B cell (primary cell): ENCODE measurements around the gene RPUSD3. TPM values are rescaled to one million over a fixed set of nuclear protein-coding genes. Genes with fewer than 3 reads are reported as not detected.
"Not testable (repeated sequence)": the region's sequence is repeated elsewhere in the genome, so short reads cannot be mapped to it uniquely, and the experiment has no call there.

ENCODE experiments used
- ATAC-seq: fragments of 200-7000 bp; cut with Tn5 transposase; one replicate; pipeline ENCODE4 v1.10.0; 2021; ENCODE audit warnings: low read depth, mild to moderate bottlenecking, moderate number of reproducible peaks, moderate library complexity
- CTCF ChIA-PET: fragments of 350-600 bp; sonication (Branson Sonifier 250); formaldehyde crosslinking; loops from one replicate; lab custom pipeline; 2021; ENCODE audit warnings: antibody characterized with exemption, inconsistent platforms; lab: Charles Lee
- POLR2A ChIA-PET: fragments of 350-600 bp; sonication (Branson Sonifier 250); formaldehyde crosslinking; loops from one replicate; lab custom pipeline; 2021; ENCODE audit warnings: antibody characterized with exemption; lab: Charles Lee
- DNase-seq: peaks from one replicate; pipeline ENCODE4 v3.0.0; 2013
- H2AFZ ChIP-seq: 2 replicates; pipeline ENCODE4 v1.6.1; 2012; ENCODE audit warnings: mild to moderate bottlenecking, low read depth, low read length; ENCODE audit not compliant: insufficient read depth, poor library complexity, severe bottlenecking
- H3K27ac ChIP-seq, 2 donors: 1 replicate in 1 of 2; 2 replicates in 1 of 2; pipeline ENCODE4 v1.5.1; 2012 to 2013; ENCODE audit warnings: low read length in 2 of 2, mild to moderate bottlenecking in 2 of 2, moderate library complexity in 1 of 2
- H3K27me3 ChIP-seq, 4 experiments: fragments of 200-600 bp in 1 of 4; sonication (generic) in 1 of 4; replicated peaks in 1 of 4; 1 replicate in 2 of 4; 2 replicates in 2 of 4; pipeline versions ENCODE4 v1.6.1 to v1.7.0; 2013 to 2016; ENCODE audit warnings: low read length in 3 of 4, mild to moderate bottlenecking in 2 of 4, mixed read lengths in 1 of 4, moderate library complexity in 1 of 4; ENCODE audit not compliant: insufficient read depth in 4 of 4, control insufficient read depth in 3 of 4; ENCODE audit errors: control extremely low read depth in 1 of 4
- H3K36me3 ChIP-seq, 2 experiments: replicated peaks in 1 of 2; 1 replicate in 1 of 2; 2 replicates in 1 of 2; pipeline versions ENCODE4 v1.6.1 to v1.7.1; 2013; ENCODE audit warnings: low read length in 1 of 2; ENCODE audit not compliant: insufficient read depth in 2 of 2, control insufficient read depth in 1 of 2; ENCODE audit errors: control extremely low read depth in 1 of 2, extremely low read depth in 1 of 2
- H3K4me1 ChIP-seq, 2 donors: fragments of 200-600 bp in 1 of 2; sonication (generic) in 1 of 2; 1 replicate in 1 of 2; 2 replicates in 1 of 2; pipeline versions ENCODE4 v1.5.1 to v1.6.1; 2013 to 2017; ENCODE audit warnings: low read length in 2 of 2; ENCODE audit not compliant: control insufficient read depth in 2 of 2, insufficient read depth in 2 of 2
- H3K4me2 ChIP-seq: replicated peaks from 2 replicates; pipeline ENCODE3; 2012; ENCODE audit warnings: mild to moderate bottlenecking, low read depth, low read length; ENCODE audit not compliant: poor library complexity, severe bottlenecking
- H3K4me3 ChIP-seq, 5 experiments: fragments of 200-600 bp in 1 of 5; sonication (generic) in 1 of 5; 1 replicate in 3 of 5; 2 replicates in 2 of 5; pipeline versions ENCODE4 v1.5.1 to v1.7.0; 2011 to 2016; ENCODE audit warnings: low read length in 4 of 5, mild to moderate bottlenecking in 4 of 5, low read depth in 2 of 5, control low read depth in 1 of 5, moderate library complexity in 1 of 5; ENCODE audit not compliant: insufficient read depth in 1 of 5; ENCODE audit errors: control extremely low read depth in 1 of 5, extremely low read depth in 1 of 5
- H3K79me2 ChIP-seq: fragments of 200-600 bp; sonication (generic); one replicate; pipeline ENCODE4 v1.6.0; 2016; ENCODE audit warnings: low read length; ENCODE audit not compliant: control insufficient read depth, insufficient read depth
- H3K9ac ChIP-seq: fragments of 200-600 bp; sonication (generic); 2 replicates; pipeline ENCODE4 v1.6.1; 2017; ENCODE audit warnings: mild to moderate bottlenecking, low read length, moderate library complexity
- H3K9me3 ChIP-seq, 3 donors: one replicate each; pipeline versions ENCODE4 v1.6.1 to v1.7.1; 2013; ENCODE audit warnings: low read length in 2 of 3; ENCODE audit not compliant: control insufficient read depth in 2 of 3, insufficient read depth in 1 of 3; ENCODE audit errors: control extremely low read depth in 1 of 3
- H4K20me1 ChIP-seq: 2 replicates; pipeline ENCODE4 v1.6.0; 2012; ENCODE audit warnings: mild to moderate bottlenecking, low read length; ENCODE audit not compliant: insufficient read depth, control insufficient read depth, poor library complexity, severe bottlenecking
- H3K27ac Mint-ChIP-seq: one replicate; pipeline ENCODE4 v1.8.0; 2021; ENCODE audit warnings: mixed read lengths
- H3K27me3 Mint-ChIP-seq: one replicate; pipeline ENCODE4 v1.8.0; 2021; ENCODE audit warnings: mixed read lengths
- H3K4me1 Mint-ChIP-seq: one replicate; pipeline ENCODE4 v1.8.0; 2021; ENCODE audit warnings: mixed read lengths
- H3K4me3 Mint-ChIP-seq: one replicate; pipeline ENCODE4 v1.8.0; 2021; ENCODE audit warnings: mixed read lengths
- H3K9me3 Mint-ChIP-seq: one replicate; pipeline ENCODE4 v1.8.0; 2022; ENCODE audit warnings: mixed read lengths; ENCODE audit not compliant: insufficient read depth
- CTCF ChIP-seq: fragments of 200-600 bp; IDR thresholded peaks from one replicate; pipeline ENCODE4 v1.8.0; 2022; ENCODE audit warnings: antibody characterized with exemption, mild to moderate bottlenecking
- EZH2 ChIP-seq: IDR thresholded peaks from 2 replicates; pipeline ENCODE4 v1.6.1; 2012; ENCODE audit warnings: borderline replicate concordance, low read depth, mild to moderate bottlenecking, moderate library complexity, low read length; ENCODE audit not compliant: insufficient read depth, poor library complexity, severe bottlenecking
- WGBS: methylation state at CpG from one replicate; pipeline ENCODE4 v1.1.5; 2013; ENCODE audit warnings: missing lambda C conversion rate; ENCODE audit not compliant: insufficient coverage; 5-methylcytosine and 5-hydroxymethylcytosine counted together
- intact Hi-C: fragments of 100-400 bp; cut with micrococcal nuclease; formaldehyde crosslinking; loops from one replicate; pipeline ENCODE4 v1.10.0; 2022
- polyA plus RNA-seq: library from polyadenylated mRNA; depleted of rRNA; stranded (reverse); fragments of >200 nt; gene quantifications from 2 replicates; pipeline ENCODE4 v1.2.3, GENCODE V29; 2012
- total RNA-seq, 2 donors: library from RNA; stranded (reverse); fragments of 120-200 nt in 1 of 2; gene quantifications; 1 replicate in 1 of 2; 2 replicates in 1 of 2; pipeline versions ENCODE4 v1.2.3 to v1.2.4, GENCODE V29; 2013 to 2022

Gene RPUSD3
- total and polyA plus RNA-seq, 2 donors (not counting 1 experiment from before 2014, with no cell fraction given), result 57.0 to 60.7 TPM

DNA sequence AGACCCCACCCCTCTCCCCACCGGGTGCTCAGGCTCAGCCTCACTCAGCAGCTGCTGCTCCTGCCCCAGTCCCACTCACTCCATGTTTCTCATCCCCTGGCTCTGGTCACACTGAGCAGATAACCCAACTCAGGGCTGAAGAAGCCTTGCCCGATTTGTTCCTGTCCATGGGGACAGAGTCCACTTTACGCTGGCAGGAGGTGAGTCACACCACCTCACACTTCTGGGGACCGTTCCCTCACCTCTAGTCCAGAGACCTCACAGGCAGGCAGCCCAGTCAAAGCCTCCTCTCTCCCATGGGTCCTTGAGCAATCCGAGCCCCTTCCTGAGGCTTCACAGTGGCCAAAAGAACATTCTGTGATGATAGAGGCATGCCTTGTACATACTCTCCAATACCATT, 34.9 kb upstream of the RPUSD3 start:
- DNase-seq, result no peak
- CTCF ChIA-PET, result no interaction called here
- H3K9me3 ChIP-seq, result no peaks in the 10 kb centered on the region
- Mint-ChIP-seq H3K27me3 (peaks cover 14% of the 10 kb centered on the region), H3K9me3 (no peaks in the 10 kb centered on the region), H3K4me3 (no peak overlapping the region), H3K27ac (no peak overlapping the region), H3K4me1 (no peaks in the 10 kb centered on the region)
- intact Hi-C loops, result no loop called here
- no peak overlapping the region for H3K27ac ChIP-seq
- H3K4me1 ChIP-seq, result no peaks in the 10 kb centered on the region
- H3K79me2 ChIP-seq, result no peaks in the 10 kb centered on the region
- TF ChIP-seq CTCF (no peak), EZH2 (no peak)
- POLR2A ChIA-PET, result no interaction called here
- no peaks in the 10 kb centered on the region for H4K20me1 ChIP-seq
- WGBS, result 86% methylated on average over 4 of the region's 5 CpGs
- no peak for ATAC-seq
- no peaks in the 10 kb centered on the region for H3K27me3 ChIP-seq
- H3K9ac ChIP-seq, result no peak overlapping the region
- H3K36me3 ChIP-seq, result no peaks in the 10 kb centered on the region
- no peak overlapping the region for H2AFZ ChIP-seq
- H3K4me3 ChIP-seq, result no peak overlapping the region
- H3K4me2 ChIP-seq, result no peak overlapping the region

DNA sequence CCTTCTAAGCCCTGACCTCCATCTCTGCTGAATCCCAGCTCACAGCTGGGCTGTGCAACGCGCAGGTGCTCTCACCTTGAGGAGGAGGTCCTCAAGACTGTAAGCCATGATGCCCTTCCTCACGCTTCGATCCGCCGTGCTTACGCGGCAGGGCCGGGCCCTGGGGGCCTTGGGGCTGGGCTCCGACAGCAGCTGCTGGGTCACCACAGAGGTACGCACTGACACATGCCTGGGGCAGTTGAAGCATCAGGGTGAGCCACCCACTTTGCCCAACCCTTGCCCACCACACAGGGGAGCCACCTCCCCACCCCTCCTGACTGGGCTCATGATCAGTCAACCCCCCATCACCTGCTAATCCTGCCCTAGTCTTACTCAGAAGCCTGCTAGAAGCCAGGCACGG, 33.2 kb upstream of the RPUSD3 start:
- intact Hi-C loops, result no loop called here
- H3K79me2 ChIP-seq, result no peaks in the 10 kb centered on the region
- no peak overlapping the region for H3K4me3 ChIP-seq
- H2AFZ ChIP-seq, result no peak overlapping the region
- Mint-ChIP-seq H3K4me3 (no peak overlapping the region), H3K4me1 (no peaks in the 10 kb centered on the region), H3K27me3 (peaks cover 14% of the 10 kb centered on the region), H3K27ac (no peak overlapping the region), H3K9me3 (no peaks in the 10 kb centered on the region)
- ATAC-seq (no peak), DNase-seq (no peak)
- no peak overlapping the region for H3K4me2 ChIP-seq
- H3K9me3 ChIP-seq, result no peaks in the 10 kb centered on the region
- no peak for TF ChIP-seq CTCF
- no peak for TF ChIP-seq EZH2
- no peaks in the 10 kb centered on the region for H3K36me3 ChIP-seq
- WGBS, result 95% methylated on average over 10 of the region's 12 CpGs
- H3K27me3 ChIP-seq, result no peaks in the 10 kb centered on the region
- no peak overlapping the region for H3K27ac ChIP-seq
- no peak overlapping the region for H3K9ac ChIP-seq
- ChIA-PET CTCF (no interaction called here), POLR2A (no interaction called here)
- no peaks in the 10 kb centered on the region for H4K20me1 ChIP-seq
- no peaks in the 10 kb centered on the region for H3K4me1 ChIP-seq

GRCh38 chr3:9876255-9876654, 32.4 kb upstream of the RPUSD3 start:
- H3K36me3 ChIP-seq, H3K9ac ChIP-seq, H3K27ac ChIP-seq, H3K4me3 Mint-ChIP-seq, H4K20me1 ChIP-seq, intact Hi-C loops, H3K4me3 ChIP-seq, CTCF ChIA-PET, H3K9me3 Mint-ChIP-seq, H3K4me1 ChIP-seq, DNase-seq, H3K4me2 ChIP-seq, ATAC-seq, H3K27ac Mint-ChIP-seq, H3K79me2 ChIP-seq, H2AFZ ChIP-seq, H3K4me1 Mint-ChIP-seq, H3K9me3 ChIP-seq, H3K27me3 ChIP-seq: not testable (repeated sequence)
- WGBS, result 93% methylated on average over 2 of the region's 4 CpGs
- POLR2A ChIA-PET, result interaction anchor here (0.7 kb wide), 1 partner anchor 69 kb away, joined by 7 read pairs; no protein-coding TSS in a partner anchor
- H3K27me3 Mint-ChIP-seq, result peaks cover 14% of the 10 kb centered on the region
